GM21390 (cell line): ENCODE measurements around the gene MYO5C.
"Not testable (repeated sequence)": the region's sequence is repeated elsewhere in the genome, so short reads cannot be mapped to it uniquely, and the experiment has no call there.

ENCODE experiments used
- ATAC-seq: cut with Tn5 transposase; IDR thresholded peaks from one replicate; pipeline ENCODE4 v1.9.1; 2021; ENCODE audit not compliant: unreplicated experiment

Gene MYO5C

GRCh38 chr15:52243697-52244555 lies 51.7 kb downstream of the MYO5C start:
- no peak for ATAC-seq

DNA sequence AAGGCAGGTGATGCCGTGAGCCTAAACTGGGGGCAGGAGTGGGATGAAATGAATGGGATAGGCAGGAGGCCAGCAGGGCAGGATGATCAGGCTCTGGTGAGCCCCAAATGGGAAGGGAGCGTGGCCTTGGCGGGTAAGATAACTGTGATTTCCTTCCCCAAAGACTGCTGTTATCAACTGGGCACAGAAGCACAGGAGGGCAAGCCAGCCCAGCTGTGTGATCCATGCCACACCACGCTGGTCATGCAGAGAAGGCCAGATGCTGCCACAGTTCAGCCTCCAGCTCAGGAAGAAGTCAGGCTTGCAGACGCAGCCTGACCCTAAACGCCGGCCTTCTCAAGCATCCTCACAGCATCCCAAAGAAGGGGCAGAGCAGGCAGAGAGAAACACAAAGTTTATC lies 52.3 kb downstream of the MYO5C start:
- ATAC-seq: no peak

GRCh38 chr15:52241489-52241888 lies 54.1 kb downstream of the MYO5C start:
- ATAC-seq: no peak

- no peak for ATAC-seq
Measured at GRCh38 chr15:52240166-52240565, 55.4 kb downstream of the MYO5C start.

- ATAC-seq: not testable (repeated sequence)
Measured at GRCh38 chr15:52238989-52239525, 56.5 kb downstream of the MYO5C start.

DNA sequence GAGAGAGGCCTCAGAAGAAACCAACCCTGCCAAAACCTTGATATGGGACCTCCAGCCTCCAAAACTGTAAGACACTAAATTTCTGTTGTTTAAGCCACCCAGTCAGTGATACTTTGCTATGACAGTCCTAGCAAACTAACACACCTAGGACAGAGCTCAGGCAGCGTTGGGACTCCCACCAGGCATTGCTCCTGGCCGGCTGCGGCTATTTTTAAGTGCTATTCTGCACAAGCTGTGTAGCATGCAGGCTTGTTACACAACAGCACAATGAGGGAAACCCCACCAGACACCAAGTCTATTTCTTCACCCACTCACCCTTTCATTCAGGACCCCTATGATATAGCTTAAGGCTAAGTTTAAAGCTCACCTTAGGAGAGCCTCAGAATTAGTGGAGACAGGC lies 57.5 kb downstream of the MYO5C start:
- no peak for ATAC-seq

DNA sequence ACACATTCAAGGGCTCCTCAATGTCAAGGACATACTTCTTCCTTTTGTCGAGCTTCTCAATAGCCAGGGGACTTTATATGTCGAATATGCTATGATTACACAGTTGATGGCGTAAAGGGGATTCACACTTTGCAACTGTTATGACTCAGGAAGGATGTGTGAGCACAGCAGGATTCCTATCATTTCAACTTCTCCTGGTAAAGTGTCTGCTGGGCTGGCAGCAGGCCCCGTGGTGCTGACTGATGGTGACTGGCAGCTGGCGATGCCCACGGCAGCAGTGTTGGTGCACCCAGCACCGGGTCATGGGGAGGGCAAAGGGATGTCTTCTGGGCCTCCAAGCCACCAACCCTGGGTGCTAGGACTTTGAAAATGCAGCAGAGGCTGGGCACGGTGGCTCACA lies 59.6 kb downstream of the MYO5C start:
- ATAC-seq: no peak

- ATAC-seq: peak; percentile 56
Measured at GRCh38 chr15:52234596-52235541, 60.7 kb downstream of the MYO5C start.

GRCh38 chr15:52233405-52233804 lies 62.2 kb downstream of the MYO5C start:
- no peak for ATAC-seq

- ATAC-seq: peak; percentile 63
Measured at GRCh38 chr15:52232327-52232726, 63.3 kb downstream of the MYO5C start.

DNA sequence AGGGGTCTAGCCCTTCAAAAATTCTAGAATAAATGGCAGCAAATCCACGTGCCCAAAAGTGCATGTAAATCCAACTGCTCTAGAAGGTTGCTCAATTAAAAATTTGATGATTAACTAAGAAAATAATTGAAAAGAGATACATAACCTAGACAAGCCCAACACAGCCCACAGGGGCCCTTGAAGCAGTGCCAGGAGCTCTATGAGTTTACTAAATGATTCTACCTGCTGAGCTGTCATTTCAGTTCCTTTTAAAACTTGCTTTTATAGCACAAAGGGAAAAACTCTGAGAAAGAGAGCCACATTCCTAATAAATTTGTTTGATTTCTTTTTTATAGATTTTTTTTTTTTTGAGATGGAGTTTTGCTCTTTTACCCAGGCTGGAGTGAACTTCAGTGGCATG lies 65.5 kb downstream of the MYO5C start:
- no peak for ATAC-seq

DNA sequence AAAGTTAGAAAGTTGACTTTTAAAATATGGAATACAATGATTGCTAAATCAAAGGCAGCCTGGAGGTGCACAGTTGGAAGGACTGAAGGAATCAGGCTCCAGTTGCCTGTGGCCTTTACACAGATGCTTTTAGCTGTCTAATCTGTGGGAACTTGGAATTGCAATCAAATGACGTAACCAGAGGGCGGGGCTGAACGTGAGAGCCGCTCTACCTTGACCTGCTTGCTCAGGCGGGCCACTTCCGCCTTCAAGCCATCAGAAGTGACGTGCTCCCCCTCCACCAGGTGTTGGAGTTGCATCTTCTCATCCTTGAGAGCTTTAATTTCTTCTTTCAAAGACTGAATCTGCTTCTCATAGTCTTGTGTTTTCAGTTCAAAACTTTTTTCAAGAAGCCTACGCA lies 66.7 kb downstream of the MYO5C start:
- no peak for ATAC-seq

- ATAC-seq: peak; percentile 67
Measured at GRCh38 chr15:52227456-52227855, 68.1 kb downstream of the MYO5C start.

GRCh38 chr15:52225230-52225629 lies 70.4 kb downstream of the MYO5C start:
- no peak for ATAC-seq

DNA sequence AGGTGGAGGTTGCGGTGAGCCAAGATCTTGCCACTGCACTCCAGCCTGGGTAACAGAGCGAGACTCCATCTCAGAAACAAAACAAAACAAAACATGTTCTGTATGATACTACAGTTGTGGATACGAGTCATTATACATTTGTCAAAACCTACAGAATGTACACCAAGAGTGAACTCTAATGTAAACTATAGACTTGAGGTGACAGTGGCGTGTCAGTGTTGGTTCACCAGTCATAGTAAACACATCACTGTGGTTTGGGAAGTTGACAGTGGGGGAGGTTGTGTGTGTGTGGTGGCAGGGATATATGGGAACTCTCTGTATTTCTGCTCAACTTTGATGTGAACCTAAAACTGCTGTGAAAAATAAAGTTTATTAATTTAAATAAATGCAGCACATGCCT lies 71.4 kb downstream of the MYO5C start:
- ATAC-seq: no peak

- peak; percentile 62 for ATAC-seq
Measured at GRCh38 chr15:52221730-52222129, 73.9 kb downstream of the MYO5C start.

- peak; percentile 17 for ATAC-seq
Measured at GRCh38 chr15:52220937-52221660, 74.5 kb downstream of the MYO5C start.

DNA sequence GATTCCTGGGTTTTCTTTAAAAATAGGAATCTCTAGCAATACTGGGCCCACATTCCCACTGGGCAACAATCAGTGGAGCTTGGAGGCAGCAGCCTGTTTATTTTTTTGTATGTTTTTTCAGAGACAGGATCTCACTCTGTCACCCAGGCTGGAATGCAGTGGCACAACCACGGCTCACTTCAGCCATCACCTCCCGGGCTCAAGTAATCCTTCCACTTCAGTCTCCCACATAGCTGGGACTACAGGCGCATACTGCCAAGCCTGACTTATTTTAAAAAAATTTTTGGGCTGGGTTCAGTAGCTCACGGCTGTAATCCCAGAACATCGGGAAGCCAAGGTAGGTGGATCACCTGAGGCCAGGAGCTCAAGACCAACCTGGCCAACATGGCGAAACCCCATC lies 75.4 kb downstream of the MYO5C start:
- ATAC-seq: no peak

GRCh38 chr15:52218816-52219215 lies 76.8 kb downstream of the MYO5C start:
- no peak for ATAC-seq

GRCh38 chr15:52218371-52218770 lies 77.2 kb downstream of the MYO5C start:
- ATAC-seq: no peak

DNA sequence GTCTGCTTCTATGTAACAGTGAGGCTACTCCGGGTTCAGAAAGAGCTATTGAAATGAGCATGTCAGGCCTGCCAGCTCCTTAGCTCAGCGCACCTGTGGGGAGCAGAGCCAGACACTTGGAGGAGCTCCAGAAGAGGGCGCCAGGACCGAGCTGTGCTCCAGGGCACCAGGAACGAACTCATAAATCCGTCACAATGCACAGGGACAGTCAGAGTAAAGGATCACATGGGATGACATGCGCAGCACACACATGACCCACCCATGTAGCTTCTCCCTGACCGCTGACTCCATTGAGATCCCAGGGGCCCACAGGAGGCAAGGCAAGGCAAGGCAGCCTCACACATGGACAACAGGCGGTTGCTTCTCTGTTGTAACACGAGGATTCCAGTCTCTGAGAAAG lies 78.4 kb downstream of the MYO5C start:
- no peak for ATAC-seq
